IPS-18c (cell line): Measurements from ENCODE around the gene FTO.
"Not testable (repeated sequence)": the region's sequence is repeated elsewhere in the genome, so short reads cannot be mapped to it uniquely, and the experiment has no call there.

Source experiments
- H3K4me3 ChIP-seq: 2 replicates; pipeline ENCODE4 v1.7.0; 2013; ENCODE audit warnings: low read depth, mild to moderate bottlenecking, low read length, moderate library complexity; ENCODE audit not compliant: insufficient read depth
- H3K9me3 ChIP-seq: one replicate; pipeline ENCODE4 v1.6.1; 2013; ENCODE audit warnings: mild to moderate bottlenecking, low read length, moderate library complexity; ENCODE audit not compliant: control insufficient read depth, insufficient read depth

FTO gene

DNA sequence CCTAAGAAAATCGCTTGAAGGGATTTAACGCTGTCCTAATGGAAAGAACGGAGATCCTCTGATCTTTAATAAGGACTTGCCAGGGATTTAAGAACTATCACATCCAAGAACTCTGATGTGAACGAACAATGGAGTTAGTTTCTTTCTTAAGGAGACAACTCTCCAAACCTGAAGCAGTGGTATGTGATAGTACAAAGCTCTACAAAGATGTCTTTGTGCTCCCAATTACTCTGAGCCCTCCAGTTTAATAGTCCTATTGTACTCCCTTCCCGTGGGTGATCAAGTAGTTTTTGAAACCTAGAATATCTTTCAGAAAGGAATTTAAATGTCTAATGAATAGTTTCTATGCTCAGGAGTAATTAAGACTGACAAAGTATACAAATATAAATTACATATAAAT lies 123.8 kb downstream of the FTO start:
- Histone ChIP-seq H3K9me3 (peaks cover 4% of the 10 kb centered on the region), H3K4me3 (no peak overlapping the region)

DNA sequence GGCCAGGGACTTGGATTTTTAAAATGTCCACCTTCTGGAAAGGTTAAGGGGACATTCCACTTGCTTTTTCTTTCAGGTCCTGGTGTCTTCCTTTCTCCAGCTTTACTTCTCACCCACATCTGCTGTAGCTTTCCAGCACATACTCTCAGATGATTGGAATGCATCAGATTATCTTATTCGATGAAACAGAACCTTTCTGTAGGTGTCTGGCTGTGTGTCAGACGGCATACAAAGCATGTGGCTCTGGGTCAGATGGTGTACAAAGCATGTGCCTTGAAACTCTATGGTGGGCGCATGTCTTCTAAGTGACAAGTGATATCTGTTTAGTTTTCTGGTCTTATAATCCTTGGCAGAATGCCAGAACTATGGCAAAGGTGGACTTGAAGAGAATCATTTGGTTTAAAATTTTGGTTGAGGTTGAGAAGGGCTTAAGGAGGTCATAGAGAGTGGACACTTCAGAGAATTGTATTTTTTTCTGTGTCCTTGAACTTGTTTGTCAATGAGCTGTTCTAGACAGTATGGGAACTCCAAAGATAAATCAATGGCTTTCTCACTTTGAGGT lies 125.3 kb downstream of the FTO start:
- Histone ChIP-seq H3K9me3 (peaks cover 4% of the 10 kb centered on the region), H3K4me3 (no peak overlapping the region)

DNA sequence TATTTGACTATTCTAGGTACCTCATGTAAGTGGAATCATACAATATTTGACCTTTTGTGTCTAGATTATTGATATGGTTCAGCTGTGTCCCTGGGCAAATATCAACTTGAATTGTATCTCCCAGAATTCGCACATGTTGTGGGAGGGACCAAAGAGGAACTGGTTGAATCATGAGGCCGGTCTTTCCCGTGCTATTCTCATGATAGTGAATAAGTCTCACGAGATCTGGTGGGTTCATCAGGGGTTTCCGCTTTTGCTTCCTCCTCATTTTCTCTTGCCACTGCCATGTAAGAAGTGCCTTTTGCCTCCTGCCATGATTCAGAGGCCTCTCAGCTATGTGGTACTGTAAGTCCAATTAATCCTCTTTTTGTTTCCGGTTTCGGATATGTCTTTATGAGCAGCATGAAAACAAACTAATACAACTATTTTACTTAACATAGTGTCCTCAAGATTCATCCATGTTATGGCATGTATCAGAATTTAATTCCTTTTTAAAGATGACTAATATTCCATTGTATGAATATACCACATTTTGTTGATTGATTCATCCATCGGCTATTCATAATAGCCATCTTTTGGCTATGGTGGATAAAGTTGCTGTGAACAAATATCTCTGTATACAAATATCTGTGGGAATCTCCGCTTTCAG lies 129.1 kb downstream of the FTO start:
- peaks cover 4% of the 10 kb centered on the region for H3K9me3 ChIP-seq
- H3K4me3 ChIP-seq, result no peak overlapping the region

DNA sequence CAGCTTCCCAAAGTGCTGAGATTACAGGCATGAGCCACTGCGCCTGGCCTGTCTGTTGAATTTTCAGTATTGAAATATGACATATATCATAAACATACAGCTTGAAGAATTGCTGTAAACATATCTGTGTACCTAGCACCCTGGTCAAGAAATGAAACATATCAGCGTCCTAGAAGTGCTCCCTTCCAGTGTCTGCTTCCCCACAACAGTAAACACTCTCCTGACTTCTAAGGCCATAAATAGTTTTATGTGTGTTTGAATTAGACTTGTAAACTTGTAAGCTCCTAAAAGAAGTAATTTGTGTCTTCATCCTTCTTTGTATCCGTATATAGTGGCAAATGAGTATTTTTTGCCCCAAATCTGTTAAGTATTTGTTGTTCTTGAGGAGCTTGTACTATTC lies 132.2 kb downstream of the FTO start:
- Histone ChIP-seq H3K4me3 (no peak overlapping the region), H3K9me3 (no peaks in the 10 kb centered on the region)

DNA sequence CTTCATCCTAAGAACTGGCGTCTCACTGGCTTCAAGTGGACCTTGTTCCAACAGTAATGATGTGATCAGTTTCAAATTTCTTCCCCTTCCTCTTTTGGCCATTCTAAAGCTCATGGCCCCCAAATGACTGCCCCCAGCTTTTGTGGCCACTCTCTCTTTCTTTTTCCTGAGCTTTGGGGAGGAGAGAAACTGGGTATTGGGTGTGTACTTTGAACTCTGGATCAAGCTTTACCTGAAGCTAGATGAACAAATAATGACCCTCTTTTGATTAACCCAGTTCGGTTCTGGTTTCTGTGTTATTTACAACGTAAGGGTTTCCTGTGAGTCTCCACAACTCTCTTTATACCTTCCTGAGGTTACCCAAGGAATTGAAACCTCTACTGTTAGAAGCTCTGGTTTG lies 132.7 kb downstream of the FTO start:
- no peak overlapping the region for H3K4me3 ChIP-seq
- no peaks in the 10 kb centered on the region for H3K9me3 ChIP-seq

DNA sequence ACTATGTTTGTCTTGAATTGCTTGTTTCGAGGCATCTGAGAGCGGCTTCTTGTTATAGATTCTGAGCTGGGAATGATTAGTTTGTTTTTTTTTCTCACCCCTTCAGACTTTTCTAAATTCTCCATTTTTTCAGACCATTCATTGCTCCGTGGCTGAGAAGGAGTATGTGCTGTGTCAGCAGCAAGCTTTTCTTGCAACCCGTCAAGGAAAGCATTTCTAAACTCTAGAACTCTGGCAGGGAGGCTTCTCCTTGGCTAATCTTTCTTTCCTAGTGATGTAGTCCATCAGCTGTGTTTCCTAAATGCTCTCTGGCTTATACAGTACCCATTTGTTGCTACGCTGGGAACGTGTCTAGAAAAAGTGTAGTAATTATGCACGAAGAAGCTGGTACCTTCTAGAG lies 133.5 kb downstream of the FTO start:
- no peak overlapping the region for H3K4me3 ChIP-seq
- no peaks in the 10 kb centered on the region for H3K9me3 ChIP-seq

DNA sequence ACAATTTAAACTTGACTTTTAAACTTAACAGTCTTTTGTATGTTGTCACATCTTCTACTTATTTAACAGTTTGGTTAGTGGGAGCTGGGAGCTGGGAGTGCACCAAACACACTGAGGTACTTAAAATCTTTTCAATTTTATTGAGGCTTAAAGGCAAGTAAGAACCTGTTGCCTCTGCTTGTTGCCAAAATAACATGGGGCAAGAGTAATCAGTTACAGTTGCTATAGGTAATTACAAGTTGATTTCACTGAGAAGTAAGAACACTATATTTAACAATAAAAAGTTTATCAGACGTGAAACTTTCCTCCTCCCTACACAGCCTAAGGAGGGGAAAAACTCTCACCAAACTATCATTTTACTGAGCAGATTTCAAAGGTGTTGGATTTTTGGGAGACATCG lies 135.2 kb downstream of the FTO start:
- no peaks in the 10 kb centered on the region for H3K9me3 ChIP-seq
- no peak overlapping the region for H3K4me3 ChIP-seq

DNA sequence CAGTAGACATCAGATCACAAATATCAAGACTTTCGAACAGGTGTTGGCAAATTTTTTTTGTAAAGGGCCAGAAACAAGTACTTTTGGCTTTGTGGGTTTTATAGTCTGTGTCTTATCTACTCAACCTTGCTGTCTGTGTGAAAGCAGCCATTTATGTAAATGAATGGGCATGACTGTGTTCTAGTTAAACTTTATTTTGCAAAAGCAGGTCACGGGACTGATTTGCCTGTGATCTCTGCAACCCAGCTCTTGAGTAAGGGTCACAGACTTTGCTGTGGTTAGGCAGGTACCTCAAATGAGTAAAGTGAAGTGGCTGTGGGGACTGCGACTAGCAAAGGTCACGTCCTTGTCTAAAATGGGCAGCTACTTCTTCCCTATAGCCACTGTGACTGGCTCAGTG lies 136.5 kb downstream of the FTO start:
- no peak overlapping the region for H3K4me3 ChIP-seq
- no peaks in the 10 kb centered on the region for H3K9me3 ChIP-seq

DNA sequence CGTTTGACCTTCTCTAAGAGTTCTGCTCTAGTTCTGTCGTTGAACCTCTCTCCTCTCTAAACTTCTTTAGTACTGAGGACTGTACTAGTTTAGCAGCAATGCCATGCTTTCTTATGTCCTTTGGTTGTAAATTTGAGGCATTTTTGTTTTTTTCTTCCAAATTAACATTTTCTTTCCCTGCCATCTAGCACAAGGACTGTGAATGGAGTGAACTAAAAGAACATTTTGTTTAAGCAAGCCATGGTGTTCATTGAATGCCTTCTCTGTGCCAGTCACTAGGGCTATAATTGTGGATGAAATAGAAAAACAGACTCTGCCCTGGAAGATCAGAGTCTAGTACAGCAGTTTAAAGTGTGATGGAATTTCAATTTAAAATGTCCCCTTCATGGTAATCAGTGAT lies 137.9 kb downstream of the FTO start:
- Histone ChIP-seq H3K4me3 (no peak overlapping the region), H3K9me3 (no peaks in the 10 kb centered on the region)

DNA sequence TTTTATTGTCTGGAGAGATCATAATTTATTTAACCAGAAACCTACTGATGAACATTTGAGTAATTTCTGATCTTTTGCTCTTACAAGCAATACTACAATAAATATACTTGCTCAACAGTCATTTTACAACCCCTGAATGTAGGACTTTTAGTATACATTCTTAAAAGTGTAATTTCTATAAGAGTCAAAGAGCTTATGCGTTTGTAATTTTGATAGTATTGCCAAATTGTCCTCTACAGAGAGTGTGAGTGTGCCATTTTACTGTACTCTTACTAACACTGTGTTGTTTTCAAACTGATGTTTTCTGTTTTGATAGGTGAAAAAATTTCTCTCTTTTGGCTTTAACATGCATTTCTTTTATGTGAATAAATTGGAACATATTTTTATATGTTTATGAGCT lies 139.1 kb downstream of the FTO start:
- no peaks in the 10 kb centered on the region for H3K9me3 ChIP-seq
- H3K4me3 ChIP-seq, result no peak overlapping the region

DNA sequence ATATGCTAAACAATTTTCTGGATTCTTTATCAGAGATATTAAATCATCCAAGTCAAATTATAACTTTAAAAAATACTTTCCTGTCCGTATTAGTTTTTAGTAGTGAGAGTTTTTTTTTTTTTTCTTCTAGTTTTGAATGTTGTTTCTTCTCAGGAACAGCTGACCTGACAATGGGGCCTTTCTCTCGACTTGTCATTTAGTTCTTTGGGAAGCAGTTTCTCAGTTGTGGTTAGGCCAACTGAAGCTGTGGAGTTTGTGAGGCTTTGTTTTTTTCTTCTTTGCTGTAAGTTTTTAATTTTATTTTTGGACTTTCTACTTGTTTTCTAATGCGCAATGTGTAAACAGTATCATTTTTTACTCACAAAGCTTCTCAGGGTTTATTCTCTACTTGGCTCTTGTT lies 140.8 kb downstream of the FTO start:
- no peaks in the 10 kb centered on the region for H3K9me3 ChIP-seq
- no peak overlapping the region for H3K4me3 ChIP-seq

DNA sequence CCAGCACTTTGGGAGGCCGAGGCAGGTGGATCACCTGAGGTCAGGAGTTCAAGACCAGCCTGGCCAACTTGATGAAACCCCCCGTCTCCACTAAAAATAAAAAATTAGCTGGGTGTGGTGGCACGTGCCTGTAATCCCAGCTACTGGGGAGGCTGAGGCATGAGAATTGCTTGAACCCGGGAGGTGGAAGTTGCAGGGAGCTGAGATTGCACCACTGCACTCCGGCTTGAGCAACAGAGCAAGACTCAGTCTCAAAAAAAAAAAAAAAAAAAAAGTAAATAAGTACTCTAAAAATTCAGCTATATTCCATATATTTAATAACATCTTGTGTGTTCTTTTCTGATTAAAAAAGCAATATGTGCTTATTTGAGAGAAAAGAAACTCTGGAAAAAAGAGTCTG lies 142.6 kb downstream of the FTO start:
- not testable (repeated sequence) for H3K4me3 ChIP-seq, H3K9me3 ChIP-seq

DNA sequence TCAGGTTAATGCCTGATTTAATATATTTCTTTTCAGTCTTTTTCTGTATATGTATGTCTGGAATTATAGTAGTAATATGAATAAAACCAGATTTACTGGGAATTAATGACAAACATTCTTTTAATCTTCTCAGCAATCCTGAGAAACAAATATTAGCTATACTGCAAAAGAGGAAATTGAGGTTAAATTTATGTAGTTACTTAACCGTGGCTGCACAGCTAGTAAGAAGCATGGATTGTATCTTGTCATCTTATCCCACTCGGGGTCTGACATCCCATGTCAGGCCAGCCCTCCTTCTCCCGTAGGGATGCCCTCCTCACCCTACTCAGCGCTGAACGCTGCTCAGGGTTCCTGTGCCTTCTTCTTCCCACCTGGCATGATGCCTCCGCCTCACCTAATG lies 143.0 kb downstream of the FTO start:
- Histone ChIP-seq H3K9me3 (no peaks in the 10 kb centered on the region), H3K4me3 (no peak overlapping the region)

DNA sequence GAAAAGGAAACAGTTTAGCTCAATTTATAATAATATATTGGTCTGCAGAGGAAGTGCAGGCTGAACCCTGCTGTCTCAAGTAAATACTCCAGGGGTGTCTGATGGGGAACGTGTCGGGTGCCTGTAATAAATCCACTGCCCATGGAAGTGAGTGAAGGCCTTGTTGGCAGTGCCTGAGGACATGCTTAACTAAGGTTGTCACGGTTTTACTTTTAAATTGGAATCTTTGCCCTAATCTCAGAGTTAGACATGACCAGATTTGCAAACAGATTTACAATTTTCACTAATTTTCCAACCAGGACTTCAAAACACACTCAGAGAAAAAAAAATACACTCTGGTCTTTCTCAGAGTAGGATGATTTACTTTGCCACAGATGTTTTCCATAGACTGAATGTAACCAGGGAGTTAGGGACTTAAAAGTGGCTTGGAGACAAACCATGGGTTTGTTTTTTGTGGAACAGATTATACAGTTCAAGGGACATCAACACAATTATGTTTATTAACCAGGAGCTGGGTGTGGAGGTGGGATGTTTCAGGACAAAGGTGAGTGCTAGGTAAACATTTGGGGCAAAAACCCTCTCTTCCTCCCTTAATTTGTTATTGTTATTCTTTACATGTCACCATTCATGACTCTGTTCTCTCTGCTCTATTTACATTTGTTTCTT lies 144.5 kb downstream of the FTO start:
- Histone ChIP-seq H3K9me3 (no peaks in the 10 kb centered on the region), H3K4me3 (no peak overlapping the region)

DNA sequence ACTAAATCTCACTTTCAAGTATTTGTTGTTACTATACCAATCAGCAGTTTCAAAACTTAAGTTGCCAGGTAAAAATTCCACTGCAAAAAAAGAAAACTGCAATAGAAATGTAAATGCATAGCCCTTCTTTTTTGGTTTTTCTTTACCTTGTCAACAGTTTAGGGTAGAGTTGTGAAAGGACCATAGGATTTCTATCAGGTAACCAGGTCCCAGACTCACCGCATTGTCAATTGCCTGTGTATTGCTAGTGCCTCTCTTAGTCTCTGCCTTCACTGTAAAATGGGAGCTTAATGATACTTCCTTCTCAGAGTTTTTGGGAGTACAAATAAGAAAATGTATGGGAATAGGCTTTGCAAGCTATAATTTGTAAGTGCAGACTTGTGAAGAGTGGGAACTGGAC lies 145.0 kb downstream of the FTO start:
- H3K4me3 ChIP-seq, result no peak overlapping the region
- H3K9me3 ChIP-seq, result no peaks in the 10 kb centered on the region

DNA sequence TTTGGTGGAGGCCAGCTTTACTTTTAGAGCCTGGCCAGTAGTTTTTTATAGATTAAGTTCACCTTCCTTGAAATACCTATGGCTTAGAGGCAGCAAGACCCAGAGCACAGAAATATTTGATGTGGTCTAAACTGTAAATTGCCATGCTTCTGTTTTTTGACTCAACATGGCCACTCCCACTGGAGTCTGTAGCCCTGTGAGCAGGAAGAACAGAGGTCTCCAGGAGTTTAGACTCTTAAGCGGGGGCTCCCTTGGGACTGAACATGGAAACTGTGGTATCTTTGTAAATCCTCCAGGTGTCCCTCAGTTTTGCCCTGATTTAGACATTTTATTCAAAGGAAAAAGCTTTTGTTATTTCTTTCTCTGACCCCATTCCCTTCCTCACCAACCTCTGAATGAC lies 145.6 kb downstream of the FTO start:
- no peak overlapping the region for H3K4me3 ChIP-seq
- no peaks in the 10 kb centered on the region for H3K9me3 ChIP-seq

DNA sequence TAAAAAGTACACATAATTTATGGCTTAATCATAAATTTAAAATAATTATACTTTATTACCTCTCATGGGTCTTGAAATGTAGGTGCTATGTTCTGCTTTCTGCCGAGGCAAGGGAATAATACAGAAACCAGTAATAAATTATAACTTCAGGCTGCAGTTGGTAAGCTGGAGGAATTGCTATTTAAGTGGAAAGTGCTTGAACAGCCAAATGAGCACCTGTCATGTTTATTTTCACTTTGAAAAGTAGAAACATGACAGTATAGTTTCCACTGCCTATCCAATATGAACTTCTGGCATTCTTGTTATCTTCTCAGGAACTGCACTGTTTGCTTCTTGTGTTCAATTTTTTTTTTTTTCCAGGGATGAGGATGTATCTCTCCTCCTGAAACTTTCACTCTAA lies 146.0 kb downstream of the FTO start:
- no peak overlapping the region for H3K4me3 ChIP-seq
- H3K9me3 ChIP-seq, result no peaks in the 10 kb centered on the region

DNA sequence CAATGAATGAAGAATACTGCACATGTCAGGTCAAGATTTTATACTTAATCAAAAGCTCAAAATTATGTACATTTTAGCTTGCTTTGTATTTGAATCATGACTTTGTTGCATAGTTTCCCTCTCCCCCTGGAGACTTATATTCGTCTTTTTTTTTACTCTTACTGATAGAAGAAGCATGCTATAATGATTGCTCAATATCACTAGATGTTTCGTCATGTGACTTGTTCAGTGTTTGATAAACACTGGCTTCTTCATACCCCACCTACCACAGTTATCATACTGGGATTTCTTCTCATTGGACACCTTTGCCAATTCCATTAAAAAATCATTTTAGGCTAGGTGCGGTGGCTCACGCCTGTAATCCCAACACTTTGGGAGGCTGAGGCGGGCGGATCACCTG lies 148.7 kb downstream of the FTO start:
- no peaks in the 10 kb centered on the region for H3K9me3 ChIP-seq
- no peak overlapping the region for H3K4me3 ChIP-seq

DNA sequence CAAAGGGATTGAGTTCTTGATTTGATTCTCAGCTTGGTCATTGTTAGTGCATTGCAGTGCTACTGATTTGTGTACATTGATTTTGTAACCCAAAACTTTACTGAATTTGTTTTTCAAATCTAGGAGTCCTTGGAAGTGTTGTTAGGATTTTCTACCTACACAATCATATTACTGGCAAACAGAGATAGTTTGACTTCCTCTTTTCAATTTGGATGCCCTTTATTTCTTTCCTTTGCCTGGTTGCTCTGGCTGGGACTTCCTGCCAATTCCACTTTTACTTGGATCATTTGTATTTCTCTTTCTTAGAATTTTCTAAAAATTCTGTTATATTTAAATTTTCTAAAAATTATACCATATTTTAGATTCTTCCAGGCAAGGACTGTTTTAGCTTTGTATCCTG lies 151.1 kb downstream of the FTO start:
- no peaks in the 10 kb centered on the region for H3K9me3 ChIP-seq

More for the DNA sequence above, 151.1 kb downstream of the FTO start:
- no peak overlapping the region for H3K4me3 ChIP-seq
